ENCODE measurements around the gene GPN2.
A peak's percentile ranks its signal among the peaks of the same experiment; 100 is the strongest.

GPN2 gene

DNA sequence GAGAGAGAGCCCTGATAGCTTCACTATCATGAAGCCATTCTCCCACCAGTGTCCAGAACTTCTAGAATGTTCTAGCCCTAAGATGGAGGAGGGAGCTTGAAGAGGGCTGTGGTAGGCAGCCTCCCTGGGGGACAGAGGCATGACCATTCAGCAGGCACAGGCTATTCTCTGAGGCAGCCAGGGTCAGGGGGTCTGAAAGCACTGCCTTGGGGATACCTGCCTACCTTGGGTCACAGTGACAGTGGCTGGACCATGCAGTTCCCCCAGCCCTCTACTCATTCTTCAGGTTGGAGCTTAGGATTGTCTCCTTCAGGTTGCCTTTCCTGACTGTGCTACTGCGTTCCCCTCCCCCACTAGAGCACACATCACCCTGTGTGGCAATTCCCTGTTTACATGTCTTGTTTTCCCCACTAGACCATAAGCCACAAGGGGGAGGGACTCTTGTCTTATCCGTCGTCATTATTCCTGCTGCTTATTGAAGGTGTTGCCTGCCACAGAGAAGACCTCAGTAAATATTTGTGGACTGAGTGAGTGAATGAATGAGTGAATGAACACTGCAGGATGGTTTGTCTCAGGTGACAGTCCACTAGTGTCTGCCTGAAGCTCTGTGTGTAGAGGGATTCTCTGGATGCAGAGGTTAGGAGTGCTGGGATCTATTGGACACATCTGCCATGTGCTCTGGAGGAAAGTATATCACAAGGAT, 58.4 kb downstream of the GPN2 start:
- ATAC-seq, result no peak

GRCh38 chr1:26831059-26831458, 59.0 kb downstream of the GPN2 start:
- ATAC-seq, result no peak

- ATAC-seq, result no peak
Observed at GRCh38 chr1:26829184-26829911, 60.7 kb downstream of the GPN2 start.

- peak in 1 of 2 donors; percentile 36 for ATAC-seq
Observed at GRCh38 chr1:26828411-26828991, 61.6 kb downstream of the GPN2 start.

DNA sequence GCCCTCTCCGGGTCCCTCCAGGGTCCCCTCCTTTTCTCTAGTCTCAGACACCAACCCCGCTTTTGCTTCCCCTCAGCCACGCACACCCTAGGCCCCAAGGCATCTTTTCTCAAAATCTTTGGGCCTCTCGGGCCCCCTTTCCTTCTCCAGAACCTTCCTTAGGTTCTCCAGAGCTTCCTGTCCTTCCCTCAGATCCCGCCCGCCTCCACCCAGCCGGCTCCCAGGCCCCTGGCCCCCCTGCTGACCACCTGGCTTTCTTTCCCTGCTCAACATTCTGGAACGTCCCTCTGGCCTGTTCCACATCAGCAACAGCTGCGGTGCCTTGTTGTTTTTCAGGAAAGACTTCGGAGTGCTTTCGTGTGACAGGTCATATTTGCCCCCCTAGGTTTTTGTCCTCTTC, 62.4 kb downstream of the GPN2 start:
- ATAC-seq, result no peak

GRCh38 chr1:26827106-26827604, 62.9 kb downstream of the GPN2 start:
- no peak for ATAC-seq

DNA sequence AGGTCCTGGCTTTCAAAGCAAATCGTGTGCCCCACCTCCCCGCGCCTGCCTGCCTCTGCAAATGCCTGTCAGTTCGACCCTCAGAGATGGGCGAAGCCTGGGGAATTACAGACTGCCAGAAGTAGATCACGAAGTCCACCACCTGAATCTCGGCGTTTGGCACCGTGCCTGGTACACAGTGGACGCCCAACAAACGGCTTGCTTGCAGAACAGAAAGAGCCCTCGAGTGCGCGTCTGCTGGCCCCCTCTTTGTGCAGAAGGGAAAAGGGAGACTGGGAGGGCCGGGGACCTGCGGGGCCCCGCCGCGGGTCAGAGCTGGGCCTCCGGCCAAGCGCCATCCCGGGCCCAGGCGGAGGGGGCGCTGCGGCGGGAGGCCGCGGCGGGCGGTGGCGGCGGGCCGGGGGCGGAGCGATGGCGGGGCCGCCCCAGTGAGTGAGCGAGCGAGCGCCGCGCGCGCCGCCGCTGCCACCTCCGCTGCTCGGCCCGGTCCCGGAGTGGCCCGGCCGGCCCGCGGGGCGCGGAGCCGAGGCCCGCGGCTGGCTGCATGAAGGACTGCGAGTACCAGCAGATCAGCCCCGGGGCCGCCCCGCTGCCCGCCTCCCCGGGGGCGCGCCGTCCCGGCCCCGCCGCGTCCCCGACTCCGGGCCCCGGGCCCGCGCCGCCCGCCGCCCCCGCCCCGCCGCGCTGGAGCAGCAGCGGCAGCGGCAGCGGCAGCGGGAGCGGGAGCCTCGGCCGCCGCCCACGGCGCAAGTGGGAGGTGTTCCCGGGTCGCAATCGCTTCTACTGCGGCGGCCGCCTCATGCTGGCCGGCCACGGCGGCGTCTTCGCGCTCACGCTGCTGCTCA, 63.6 kb downstream of the GPN2 start, which contains the start of gene ZDHHC18:
Gene ZDHHC18, plus strand, starts transcription at position 428 of the 845 bp plus-strand sequence. Its CDS starts 117 bp downstream, at position 545.
- peak; percentile 80 to 87 for ATAC-seq
